NCI-H1092 (cell line): Measurements from ENCODE around the gene PPIL1.
"Not testable (repeated sequence)": the region's sequence is repeated elsewhere in the genome, so short reads cannot be mapped to it uniquely, and the experiment has no call there.

Source experiments
- DNase-seq: peaks from one replicate; lab custom pipeline; 2025; lab: John Stamatoyannopoulos, UW

Gene PPIL1

GRCh38 chr6:36817176-36817817 lies 57.3 kb downstream of the PPIL1 start:
- DNase-seq = no peak

GRCh38 chr6:36815962-36816735 lies 58.5 kb downstream of the PPIL1 start:
- no peak for DNase-seq

GRCh38 chr6:36814249-36814648 lies 60.4 kb downstream of the PPIL1 start:
- DNase-seq = no peak

- DNase-seq = no peak
Observed at GRCh38 chr6:36813526-36813925, 61.1 kb downstream of the PPIL1 start.

GRCh38 chr6:36813047-36813446 lies 61.6 kb downstream of the PPIL1 start:
- DNase-seq = not testable (repeated sequence)

- DNase-seq = no peak
Observed at GRCh38 chr6:36809941-36810803, 64.4 kb downstream of the PPIL1 start.

GRCh38 chr6:36809156-36809555 lies 65.4 kb downstream of the PPIL1 start:
- DNase-seq = no peak

GRCh38 chr6:36808634-36809033 lies 66.0 kb downstream of the PPIL1 start:
- DNase-seq = no peak

GRCh38 chr6:36807750-36808149 lies 66.9 kb downstream of the PPIL1 start:
- DNase-seq = no peak

- DNase-seq = no peak
Observed at GRCh38 chr6:36807143-36807542, 67.5 kb downstream of the PPIL1 start.

GRCh38 chr6:36805917-36806316 lies 68.7 kb downstream of the PPIL1 start:
- no peak for DNase-seq

GRCh38 chr6:36805096-36805797 lies 69.4 kb downstream of the PPIL1 start:
- DNase-seq = no peak
